HCT116 (cell line): ENCODE measurements around the gene CARD8.

Experiments
- CBX3 ChIP-seq: IDR thresholded peaks from 2 replicates; pipeline ENCODE4 v1.6.1; 2012; ENCODE audit warnings: low read depth
- CTCF ChIP-seq, 3 experiments: fragments of 200-600 bp in 1 of 3; sonication (generic) in 1 of 3; IDR thresholded peaks in 2 of 3; conservative IDR thresholded peaks in 1 of 3; 2 replicates each; pipeline ENCODE4 v1.5.1; 2012 to 2017; ENCODE audit warnings: low read depth in 2 of 3, low read length in 2 of 3, antibody characterized with exemption in 1 of 3, borderline replicate concordance in 1 of 3, control low read depth in 1 of 3, mild to moderate bottlenecking in 1 of 3, mixed read lengths in 1 of 3, mixed run types in 1 of 3, moderate library complexity in 1 of 3; ENCODE audit not compliant: insufficient read depth in 1 of 3
- EZH2 ChIP-seq: fragments of 200-600 bp; sonication (generic); IDR thresholded peaks from 2 replicates; pipeline ENCODE4 v1.6.1; 2017; ENCODE audit warnings: antibody characterized with exemption, mixed run types
- EZH2phosphoT487 ChIP-seq: fragments of 200-600 bp; IDR thresholded peaks from 2 replicates; pipeline ENCODE4 v1.6.1; 2018; ENCODE audit warnings: antibody characterized with exemption, borderline replicate concordance
- POLR2A ChIP-seq: IDR thresholded peaks from 2 replicates; pipeline ENCODE4 v1.7.0; 2011; ENCODE audit warnings: borderline replicate concordance; ENCODE audit not compliant: insufficient read depth, insufficient read length; ENCODE audit errors: extremely low read depth
- POLR2AphosphoS5 ChIP-seq: IDR thresholded peaks from 2 replicates; pipeline ENCODE4 v1.6.1; 2011; ENCODE audit warnings: mild to moderate bottlenecking, low read depth, low read length, moderate library complexity
- RAD21 ChIP-seq: IDR thresholded peaks from 2 replicates; pipeline ENCODE4 v1.6.1; 2012; ENCODE audit warnings: low read depth, mild to moderate bottlenecking
- SP1 ChIP-seq: IDR thresholded peaks from 2 replicates; pipeline ENCODE4 v1.6.1; 2012; ENCODE audit warnings: low read depth
- TF ChIP-seq, protein P1 (sequence below): IDR thresholded peaks from 2 replicates; pipeline ENCODE4 v1.6.1; 2012; ENCODE audit warnings: low read depth

GRCh38 chr19:48302600-48302959 lies 46.9 kb upstream of the CARD8 start:
- no peak for TF ChIP-seq CTCF (IDR thresholded peaks at IDR 0.05 in 2 of 3, conservative IDR thresholded peaks at IDR 0.05 in 1 of 3; ENCODE audit: borderline replicate concordance in 1 of 3, insufficient read depth in 1 of 3, low read depth in 2 of 3, low read length in 2 of 3)
- no peak for TF ChIP-seq EZH2phosphoT487
- no peak for TF ChIP-seq SP1
- TF ChIP-seq RAD21 = no peak
- no peak for TF ChIP-seq POLR2A
- no peak for TF ChIP-seq EZH2
- TF ChIP-seq, protein P1, sequence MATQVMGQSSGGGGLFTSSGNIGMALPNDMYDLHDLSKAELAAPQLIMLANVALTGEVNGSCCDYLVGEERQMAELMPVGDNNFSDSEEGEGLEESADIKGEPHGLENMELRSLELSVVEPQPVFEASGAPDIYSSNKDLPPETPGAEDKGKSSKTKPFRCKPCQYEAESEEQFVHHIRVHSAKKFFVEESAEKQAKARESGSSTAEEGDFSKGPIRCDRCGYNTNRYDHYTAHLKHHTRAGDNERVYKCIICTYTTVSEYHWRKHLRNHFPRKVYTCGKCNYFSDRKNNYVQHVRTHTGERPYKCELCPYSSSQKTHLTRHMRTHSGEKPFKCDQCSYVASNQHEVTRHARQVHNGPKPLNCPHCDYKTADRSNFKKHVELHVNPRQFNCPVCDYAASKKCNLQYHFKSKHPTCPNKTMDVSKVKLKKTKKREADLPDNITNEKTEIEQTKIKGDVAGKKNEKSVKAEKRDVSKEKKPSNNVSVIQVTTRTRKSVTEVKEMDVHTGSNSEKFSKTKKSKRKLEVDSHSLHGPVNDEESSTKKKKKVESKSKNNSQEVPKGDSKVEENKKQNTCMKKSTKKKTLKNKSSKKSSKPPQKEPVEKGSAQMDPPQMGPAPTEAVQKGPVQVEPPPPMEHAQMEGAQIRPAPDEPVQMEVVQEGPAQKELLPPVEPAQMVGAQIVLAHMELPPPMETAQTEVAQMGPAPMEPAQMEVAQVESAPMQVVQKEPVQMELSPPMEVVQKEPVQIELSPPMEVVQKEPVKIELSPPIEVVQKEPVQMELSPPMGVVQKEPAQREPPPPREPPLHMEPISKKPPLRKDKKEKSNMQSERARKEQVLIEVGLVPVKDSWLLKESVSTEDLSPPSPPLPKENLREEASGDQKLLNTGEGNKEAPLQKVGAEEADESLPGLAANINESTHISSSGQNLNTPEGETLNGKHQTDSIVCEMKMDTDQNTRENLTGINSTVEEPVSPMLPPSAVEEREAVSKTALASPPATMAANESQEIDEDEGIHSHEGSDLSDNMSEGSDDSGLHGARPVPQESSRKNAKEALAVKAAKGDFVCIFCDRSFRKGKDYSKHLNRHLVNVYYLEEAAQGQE = no peak
- no peak for TF ChIP-seq CBX3
- no peak for TF ChIP-seq POLR2AphosphoS5
